ENCODE measurements around the gene CFAP46.

DNA sequence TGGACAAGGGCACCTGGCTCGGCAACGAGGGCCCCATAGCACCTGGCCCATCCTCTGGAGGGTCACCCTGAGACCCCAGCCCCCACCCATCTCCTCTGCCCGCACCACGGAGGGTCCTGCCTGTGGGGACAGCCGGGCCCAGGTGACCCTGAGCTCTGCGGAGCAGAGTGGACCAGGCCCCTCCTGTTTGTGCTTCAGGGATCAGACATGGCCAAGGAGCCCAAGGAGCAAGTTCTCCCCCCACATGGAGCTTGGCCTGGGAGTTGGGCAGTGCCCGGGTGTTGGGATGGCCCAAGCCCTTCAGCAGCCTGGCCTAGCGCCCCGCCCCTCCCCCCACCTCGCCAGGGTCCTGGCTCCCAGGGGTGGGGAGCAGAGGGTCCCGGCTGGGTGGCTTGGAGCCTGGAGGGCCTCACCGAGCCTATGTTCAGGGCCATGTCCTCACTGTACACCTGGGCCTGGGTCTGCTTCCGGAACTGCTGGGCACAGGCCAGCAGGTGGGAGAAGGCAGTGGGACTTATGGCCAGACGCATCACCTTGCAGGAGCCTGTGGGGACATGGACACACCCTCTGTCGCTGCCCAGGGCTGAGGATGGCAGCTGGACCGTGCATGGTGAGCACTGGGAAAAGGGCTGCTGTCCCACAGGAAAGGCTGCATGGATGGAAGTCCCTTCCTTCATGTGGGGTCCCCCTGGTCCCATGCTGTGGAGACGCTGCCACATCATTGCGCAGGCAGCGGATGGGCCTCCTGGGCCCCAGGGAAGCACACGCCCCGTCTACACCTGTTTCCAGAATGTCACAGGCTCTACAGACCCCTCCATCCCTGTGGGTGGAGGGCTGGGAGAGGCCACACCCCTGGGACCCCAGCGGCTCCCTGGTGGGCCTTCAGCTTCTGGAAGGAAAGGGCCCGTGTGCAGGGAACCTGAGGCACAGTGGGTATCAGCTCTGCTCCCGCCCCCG is 107.2 kb downstream of the CFAP46 start:
- TF ChIP-seq, protein P1, sequence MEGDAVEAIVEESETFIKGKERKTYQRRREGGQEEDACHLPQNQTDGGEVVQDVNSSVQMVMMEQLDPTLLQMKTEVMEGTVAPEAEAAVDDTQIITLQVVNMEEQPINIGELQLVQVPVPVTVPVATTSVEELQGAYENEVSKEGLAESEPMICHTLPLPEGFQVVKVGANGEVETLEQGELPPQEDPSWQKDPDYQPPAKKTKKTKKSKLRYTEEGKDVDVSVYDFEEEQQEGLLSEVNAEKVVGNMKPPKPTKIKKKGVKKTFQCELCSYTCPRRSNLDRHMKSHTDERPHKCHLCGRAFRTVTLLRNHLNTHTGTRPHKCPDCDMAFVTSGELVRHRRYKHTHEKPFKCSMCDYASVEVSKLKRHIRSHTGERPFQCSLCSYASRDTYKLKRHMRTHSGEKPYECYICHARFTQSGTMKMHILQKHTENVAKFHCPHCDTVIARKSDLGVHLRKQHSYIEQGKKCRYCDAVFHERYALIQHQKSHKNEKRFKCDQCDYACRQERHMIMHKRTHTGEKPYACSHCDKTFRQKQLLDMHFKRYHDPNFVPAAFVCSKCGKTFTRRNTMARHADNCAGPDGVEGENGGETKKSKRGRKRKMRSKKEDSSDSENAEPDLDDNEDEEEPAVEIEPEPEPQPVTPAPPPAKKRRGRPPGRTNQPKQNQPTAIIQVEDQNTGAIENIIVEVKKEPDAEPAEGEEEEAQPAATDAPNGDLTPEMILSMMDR (IDR thresholded peaks at IDR 0.05): no peak
- no peak for TF ChIP-seq POLR2AphosphoS5 (IDR thresholded peaks at IDR 0.05; ENCODE audit: low read depth, low read length)

All from Panc1 (cell line).